Activated CD4-positive, alpha-beta T cell treated with anti-CD3 and anti-CD28 coated beads, Interleukin-2, amount 10 ng/mL, durations not matched to agents 7 days and 5 days (primary cell): ENCODE results near the gene KLF12. TPM values are rescaled to one million over a fixed set of nuclear protein-coding genes. Genes with fewer than 3 reads are reported as not detected.

ENCODE experiments used
- CTCF ChIA-PET: fragments of 350-600 bp; sonication (Branson Sonifier 250); formaldehyde crosslinking; loops from one replicate; lab custom pipeline; 2021; ENCODE audit warnings: antibody characterized with exemption; lab: Charles Lee
- POLR2A ChIA-PET: fragments of 350-600 bp; sonication (Branson Sonifier 250); formaldehyde crosslinking; loops from one replicate; lab custom pipeline; 2021; ENCODE audit warnings: antibody characterized with exemption; lab: Charles Lee
- DNase-seq: peaks from one replicate; pipeline ENCODE4 v3.0.0-alpha.2; 2020
- H3K27ac Mint-ChIP-seq: one replicate; pipeline ENCODE4 v1.8.0; 2021; ENCODE audit warnings: mild to moderate bottlenecking, moderate library complexity, mixed read lengths
- H3K27me3 Mint-ChIP-seq: one replicate; pipeline ENCODE4 v1.8.0; 2021; ENCODE audit warnings: mixed read lengths
- H3K36me3 Mint-ChIP-seq: one replicate; pipeline ENCODE4 v1.8.0; 2021; ENCODE audit warnings: low read depth, mixed read lengths
- H3K4me1 Mint-ChIP-seq: one replicate; pipeline ENCODE4 v1.8.0; 2021; ENCODE audit warnings: mixed read lengths
- H3K4me3 Mint-ChIP-seq: one replicate; pipeline ENCODE4 v1.8.0; 2021; ENCODE audit warnings: mild to moderate bottlenecking, moderate library complexity, mixed read lengths
- H3K9me3 Mint-ChIP-seq: one replicate; pipeline ENCODE4 v1.8.0; 2021; ENCODE audit warnings: mixed read lengths
- total RNA-seq, 2 experiments: library from RNA; stranded (reverse); gene quantifications; one replicate each; pipeline ENCODE4 v1.2.3, GENCODE V29; 2021

KLF12 gene
- total RNA-seq, 2 experiments from 2014 or later, result 33.6 to 44.3 TPM

- H3K27ac Mint-ChIP-seq, result no peak overlapping the region
- peaks cover 40% of the 10 kb centered on the region for H3K36me3 Mint-ChIP-seq
- H3K27me3 Mint-ChIP-seq, result no peaks in the 10 kb centered on the region
- no peak overlapping the region for H3K4me3 Mint-ChIP-seq
- H3K9me3 Mint-ChIP-seq, result peaks cover 22% of the 10 kb centered on the region
- POLR2A ChIA-PET, result no interaction called here
- CTCF ChIA-PET, result no interaction called here
- peaks cover 29% of the 10 kb centered on the region for H3K4me1 Mint-ChIP-seq
- no peak for DNase-seq
These were observed 22.8 kb downstream of the KLF12 start for GRCh38 chr13:74111399-74111798.

GRCh38 chr13:74110053-74110452 lies 24.2 kb downstream of the KLF12 start:
- peaks cover 37% of the 10 kb centered on the region for H3K36me3 Mint-ChIP-seq
- peaks cover 17% of the 10 kb centered on the region for H3K9me3 Mint-ChIP-seq
- H3K27ac Mint-ChIP-seq, result no peak overlapping the region
- ChIA-PET CTCF (no interaction called here), POLR2A (no interaction called here)
- no peaks in the 10 kb centered on the region for H3K27me3 Mint-ChIP-seq
- no peak overlapping the region for H3K4me3 Mint-ChIP-seq
- no peak for DNase-seq
- H3K4me1 Mint-ChIP-seq, result peaks cover 25% of the 10 kb centered on the region

- peaks cover 16% of the 10 kb centered on the region for H3K4me1 Mint-ChIP-seq
- no peaks in the 10 kb centered on the region for H3K27me3 Mint-ChIP-seq
- H3K4me3 Mint-ChIP-seq, result no peak overlapping the region
- ChIA-PET POLR2A (no interaction called here), CTCF (no interaction called here)
- peaks cover 31% of the 10 kb centered on the region for H3K36me3 Mint-ChIP-seq
- no peak overlapping the region for H3K27ac Mint-ChIP-seq
- peaks cover 16% of the 10 kb centered on the region for H3K9me3 Mint-ChIP-seq
- DNase-seq, result no peak
These were observed 26.6 kb downstream of the KLF12 start for GRCh38 chr13:74107598-74107997.

GRCh38 chr13:74105871-74106270 lies 28.3 kb downstream of the KLF12 start:
- CTCF ChIA-PET, result no interaction called here
- DNase-seq, result no peak
- peaks cover 43% of the 10 kb centered on the region for H3K36me3 Mint-ChIP-seq
- no peak overlapping the region for H3K27ac Mint-ChIP-seq
- no peak overlapping the region for H3K4me3 Mint-ChIP-seq
- peaks cover 24% of the 10 kb centered on the region for H3K9me3 Mint-ChIP-seq
- H3K4me1 Mint-ChIP-seq, result peaks cover 19% of the 10 kb centered on the region
- no peaks in the 10 kb centered on the region for H3K27me3 Mint-ChIP-seq
- POLR2A ChIA-PET, result no interaction called here

GRCh38 chr13:74104661-74105275 lies 29.4 kb downstream of the KLF12 start:
- Mint-ChIP-seq H3K36me3 (peaks cover 38% of the 10 kb centered on the region), H3K4me3 (no peak overlapping the region), H3K4me1 (peaks cover 16% of the 10 kb centered on the region), H3K27ac (no peak overlapping the region), H3K9me3 (peaks cover 23% of the 10 kb centered on the region), H3K27me3 (no peaks in the 10 kb centered on the region)
- CTCF ChIA-PET, result no interaction called here
- POLR2A ChIA-PET, result no interaction called here
- no peak for DNase-seq

GRCh38 chr13:74103970-74104555 lies 30.1 kb downstream of the KLF12 start:
- DNase-seq, result no peak
- no peak overlapping the region for H3K27ac Mint-ChIP-seq
- ChIA-PET POLR2A (no interaction called here), CTCF (no interaction called here)
- H3K36me3 Mint-ChIP-seq, result peaks cover 36% of the 10 kb centered on the region
- H3K27me3 Mint-ChIP-seq, result no peaks in the 10 kb centered on the region
- H3K4me3 Mint-ChIP-seq, result no peak overlapping the region
- peaks cover 24% of the 10 kb centered on the region for H3K9me3 Mint-ChIP-seq
- peaks cover 17% of the 10 kb centered on the region for H3K4me1 Mint-ChIP-seq

GRCh38 chr13:74103196-74103595 lies 31.0 kb downstream of the KLF12 start:
- peaks cover 17% of the 10 kb centered on the region for H3K4me1 Mint-ChIP-seq
- H3K36me3 Mint-ChIP-seq, result peaks cover 34% of the 10 kb centered on the region
- H3K9me3 Mint-ChIP-seq, result peaks cover 24% of the 10 kb centered on the region
- ChIA-PET CTCF (no interaction called here), POLR2A (no interaction called here)
- no peaks in the 10 kb centered on the region for H3K27me3 Mint-ChIP-seq
- no peak for DNase-seq
- H3K4me3 Mint-ChIP-seq, result no peak overlapping the region
- no peak overlapping the region for H3K27ac Mint-ChIP-seq

- ChIA-PET CTCF (interaction anchor here (0.6 to 1.0 kb wide), 2 partner anchors 29 to 215 kb away, joined by 3 read pairs; no protein-coding TSS in a partner anchor), POLR2A (no interaction called here)
- Mint-ChIP-seq H3K9me3 (peaks cover 21% of the 10 kb centered on the region), H3K4me3 (no peak overlapping the region), H3K27ac (no peak overlapping the region), H3K36me3 (peaks cover 31% of the 10 kb centered on the region), H3K4me1 (peaks cover 19% of the 10 kb centered on the region), H3K27me3 (no peaks in the 10 kb centered on the region)
- no peak for DNase-seq
These were observed 31.5 kb downstream of the KLF12 start for GRCh38 chr13:74102691-74103090.

- Mint-ChIP-seq H3K27ac (no peak overlapping the region), H3K27me3 (no peaks in the 10 kb centered on the region), H3K4me1 (peaks cover 18% of the 10 kb centered on the region), H3K9me3 (peaks cover 16% of the 10 kb centered on the region), H3K36me3 (peaks cover 26% of the 10 kb centered on the region), H3K4me3 (no peak overlapping the region)
- CTCF ChIA-PET, result interaction anchor here (1.0 to 1.2 kb wide), 2 partner anchors 28 to 29 kb away, joined by 3 to 4 read pairs; no protein-coding TSS in a partner anchor
- POLR2A ChIA-PET, result no interaction called here
- DNase-seq, result no peak
These were observed 32.8 kb downstream of the KLF12 start for GRCh38 chr13:74101436-74101835.

GRCh38 chr13:74098077-74098476 lies 36.1 kb downstream of the KLF12 start:
- no peak for DNase-seq
- Mint-ChIP-seq H3K27ac (no peak overlapping the region), H3K36me3 (peaks cover 24% of the 10 kb centered on the region), H3K27me3 (no peaks in the 10 kb centered on the region), H3K4me1 (peaks cover 22% of the 10 kb centered on the region), H3K9me3 (peaks cover 18% of the 10 kb centered on the region), H3K4me3 (no peak overlapping the region)
- POLR2A ChIA-PET, result no interaction called here
- CTCF ChIA-PET, result interaction anchor here (1.8 kb wide), 1 partner anchor 17 kb away, joined by 4 read pairs; no protein-coding TSS in a partner anchor

GRCh38 chr13:74097116-74097515 lies 37.1 kb downstream of the KLF12 start:
- ChIA-PET POLR2A (no interaction called here), CTCF (no interaction called here)
- no peaks in the 10 kb centered on the region for H3K27me3 Mint-ChIP-seq
- peaks cover 18% of the 10 kb centered on the region for H3K36me3 Mint-ChIP-seq
- H3K4me3 Mint-ChIP-seq, result no peak overlapping the region
- H3K9me3 Mint-ChIP-seq, result peaks cover 12% of the 10 kb centered on the region
- peaks cover 27% of the 10 kb centered on the region for H3K4me1 Mint-ChIP-seq
- DNase-seq, result no peak
- no peak overlapping the region for H3K27ac Mint-ChIP-seq

- Mint-ChIP-seq H3K4me1 (peaks cover 41% of the 10 kb centered on the region), H3K9me3 (peaks cover 7% of the 10 kb centered on the region), H3K36me3 (peaks cover 23% of the 10 kb centered on the region), H3K27ac (no peak overlapping the region), H3K4me3 (no peak overlapping the region), H3K27me3 (no peaks in the 10 kb centered on the region)
- DNase-seq, result no peak
- CTCF ChIA-PET, result interaction anchor here (0.7 to 1.4 kb wide), 3 partner anchors 27 to 55 kb away, joined by 3 read pairs; no protein-coding TSS in a partner anchor
- POLR2A ChIA-PET, result interaction anchor here (0.9 kb wide), 1 partner anchor 23 kb away, joined by 3 read pairs; no protein-coding TSS in a partner anchor
These were observed 40.5 kb downstream of the KLF12 start for GRCh38 chr13:74093691-74094090.

GRCh38 chr13:74092711-74093110 lies 41.5 kb downstream of the KLF12 start:
- DNase-seq, result no peak
- H3K9me3 Mint-ChIP-seq, result peaks cover 7% of the 10 kb centered on the region
- H3K4me3 Mint-ChIP-seq, result no peak overlapping the region
- H3K27ac Mint-ChIP-seq, result no peak overlapping the region
- POLR2A ChIA-PET, result no interaction called here
- H3K27me3 Mint-ChIP-seq, result no peaks in the 10 kb centered on the region
- CTCF ChIA-PET, result interaction anchor here (1.4 kb wide), 1 partner anchor 54 kb away, joined by 3 read pairs; no protein-coding TSS in a partner anchor
- peaks cover 25% of the 10 kb centered on the region for H3K36me3 Mint-ChIP-seq
- peaks cover 46% of the 10 kb centered on the region for H3K4me1 Mint-ChIP-seq
